Measurements from ENCODE around the gene FAM50A.
"Not testable (repeated sequence)": the region's sequence is repeated elsewhere in the genome, so short reads cannot be mapped to it uniquely, and the experiment has no call there.

The FAM50A gene, protein sequence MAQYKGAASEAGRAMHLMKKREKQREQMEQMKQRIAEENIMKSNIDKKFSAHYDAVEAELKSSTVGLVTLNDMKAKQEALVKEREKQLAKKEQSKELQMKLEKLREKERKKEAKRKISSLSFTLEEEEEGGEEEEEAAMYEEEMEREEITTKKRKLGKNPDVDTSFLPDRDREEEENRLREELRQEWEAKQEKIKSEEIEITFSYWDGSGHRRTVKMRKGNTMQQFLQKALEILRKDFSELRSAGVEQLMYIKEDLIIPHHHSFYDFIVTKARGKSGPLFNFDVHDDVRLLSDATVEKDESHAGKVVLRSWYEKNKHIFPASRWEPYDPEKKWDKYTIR

DNA sequence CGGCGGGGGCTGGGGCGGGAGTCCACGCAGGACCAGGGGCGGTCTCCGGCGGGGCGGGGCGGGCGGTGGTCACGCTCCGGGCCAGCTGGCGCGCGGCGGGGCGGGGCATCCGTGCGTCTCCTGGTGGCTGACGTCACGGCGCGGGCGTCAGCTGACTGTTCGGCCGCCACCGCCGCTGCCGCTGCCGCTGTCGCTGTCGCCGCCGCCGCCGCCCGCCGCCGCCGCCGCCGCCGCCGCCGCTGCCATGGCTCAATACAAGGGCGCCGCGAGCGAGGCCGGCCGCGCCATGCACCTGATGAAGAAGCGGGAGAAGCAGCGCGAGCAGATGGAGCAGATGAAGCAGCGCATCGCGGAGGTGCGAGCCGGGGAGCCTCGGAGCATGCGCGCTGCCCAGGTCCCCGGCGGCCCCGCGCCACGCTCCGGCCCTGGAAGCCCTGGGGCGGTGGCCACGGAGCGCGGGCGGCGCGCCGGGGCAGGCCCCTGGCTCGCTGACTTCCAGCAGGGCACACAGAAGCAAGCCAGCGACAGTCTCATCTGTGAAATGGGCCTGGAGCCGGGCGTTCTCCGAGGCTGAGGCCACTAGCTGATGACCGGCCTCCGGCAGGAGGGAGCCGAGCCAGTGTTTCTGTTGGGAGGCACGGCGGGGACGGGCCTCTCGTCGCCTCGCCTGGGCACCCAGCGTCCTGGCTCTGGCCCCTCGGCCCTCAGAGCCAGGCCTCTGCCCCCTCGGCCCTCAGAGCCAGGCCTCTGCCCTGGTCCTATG lies at the start of gene FAM50A:
FAM50A (plus strand) TSS at position 150 of the 763 bp plus-strand sequence; CDS start at position 245, 95 bp downstream.
- peak; percentile 84 for DNase-seq

DNA sequence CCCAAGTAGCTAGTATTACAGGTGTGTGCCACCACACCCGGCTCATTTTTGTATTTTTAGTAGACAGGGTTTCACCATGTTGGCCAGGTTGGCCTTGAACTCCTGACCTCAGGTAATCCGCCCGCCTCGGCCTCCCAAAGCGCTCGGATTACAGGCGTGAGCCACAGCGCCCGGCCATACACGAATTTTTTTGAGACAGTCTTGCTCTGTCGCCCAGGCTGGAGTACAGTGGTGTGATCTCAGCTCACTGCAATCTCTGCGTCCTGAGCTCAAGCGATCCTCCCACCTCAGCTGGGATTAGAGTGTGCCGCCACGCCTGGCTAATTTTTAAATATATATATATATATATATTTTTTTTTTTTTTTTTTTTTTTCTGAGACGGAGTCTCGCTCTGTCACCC lies 47.6 kb upstream of the FAM50A start:
- DNase-seq = not testable (repeated sequence)

DNA sequence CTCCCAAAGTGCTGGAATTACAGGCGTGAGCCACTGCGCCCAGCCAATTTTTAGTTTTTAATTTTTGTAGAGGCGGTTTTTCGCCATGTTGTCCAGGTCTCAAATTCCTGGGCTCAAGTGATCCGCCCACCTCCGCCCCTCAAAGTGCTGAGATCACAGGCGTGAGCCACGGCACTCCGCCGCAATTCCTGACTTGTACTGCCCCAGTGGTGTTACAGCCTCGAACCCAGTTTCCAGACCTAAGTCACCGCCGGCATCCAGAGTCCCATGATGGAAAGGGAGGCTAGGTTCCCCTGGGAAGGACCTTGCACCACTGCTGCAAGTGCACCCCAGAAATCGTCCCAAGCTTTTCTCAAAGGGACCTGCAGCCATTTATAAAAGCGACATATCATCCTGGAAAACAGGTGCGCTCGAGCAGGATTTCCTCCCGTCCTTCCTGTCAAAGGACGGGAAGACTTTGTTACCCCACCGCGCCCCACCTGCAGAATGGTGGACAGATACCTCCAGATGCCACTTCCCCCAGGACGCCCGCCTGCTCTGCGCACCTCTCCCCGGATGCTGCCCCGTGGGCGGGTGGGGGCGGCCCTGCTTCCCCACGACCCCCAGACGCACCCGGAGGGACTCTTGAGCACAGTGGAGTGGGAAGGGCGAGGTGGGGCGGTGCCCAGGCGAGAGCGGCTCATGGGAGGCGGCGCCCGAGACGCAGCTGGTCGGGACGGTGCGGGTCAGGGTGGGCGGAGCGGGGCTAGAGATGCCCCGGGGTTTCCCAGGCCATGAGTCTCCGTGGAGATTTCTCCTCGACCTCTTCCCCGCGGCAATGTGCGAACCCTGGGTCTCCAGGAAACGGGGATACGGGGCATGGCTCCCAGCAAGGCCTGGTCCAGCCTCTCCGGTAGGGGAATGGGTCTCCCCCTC lies 46.7 kb upstream of the FAM50A start:
- peak; percentile 77 for DNase-seq

DNA sequence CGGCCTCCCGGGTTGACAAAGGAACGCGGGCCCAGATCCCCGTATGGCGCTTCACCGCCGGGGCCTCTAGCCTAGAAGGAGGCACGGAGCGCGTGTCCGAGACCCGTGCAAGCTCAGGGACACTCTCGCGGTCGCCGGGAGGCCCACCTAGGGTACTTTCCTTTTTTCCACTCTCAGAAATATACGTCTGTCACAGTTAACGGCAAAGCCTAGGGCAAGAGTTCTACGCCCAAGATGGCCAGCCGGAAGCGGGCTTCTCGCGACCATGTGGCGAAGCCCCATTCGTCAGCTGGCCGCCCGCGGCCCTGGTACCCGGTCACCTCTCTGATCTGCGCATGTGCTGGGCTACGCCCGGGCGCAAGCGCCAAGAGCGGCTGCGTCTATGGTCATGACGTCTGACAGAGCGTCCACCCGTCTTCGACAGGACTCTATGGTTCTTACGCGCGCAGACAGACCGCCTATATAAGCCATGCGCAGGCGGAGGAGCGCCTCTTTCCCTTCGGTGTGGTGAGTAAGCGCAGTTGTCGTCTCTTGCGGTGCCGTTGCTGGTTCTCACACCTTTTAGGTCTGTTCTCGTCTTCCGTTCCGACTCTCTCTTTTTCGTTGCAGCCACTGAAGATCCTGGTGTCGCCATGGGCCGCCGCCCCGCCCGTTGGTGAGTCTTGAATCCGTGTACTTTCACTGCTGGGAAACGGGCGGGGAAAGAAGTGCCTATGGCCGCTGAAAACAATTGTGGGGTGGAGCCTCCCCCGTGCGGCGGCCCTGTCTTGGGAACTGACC lies 45.9 kb upstream of the FAM50A start, which contains the start of gene RPL10:
RPL10 (plus strand) TSS at position 490 of the 780 bp plus-strand sequence; CDS start at position 633, 143 bp downstream.
- DNase-seq = peak; percentile 97

DNA sequence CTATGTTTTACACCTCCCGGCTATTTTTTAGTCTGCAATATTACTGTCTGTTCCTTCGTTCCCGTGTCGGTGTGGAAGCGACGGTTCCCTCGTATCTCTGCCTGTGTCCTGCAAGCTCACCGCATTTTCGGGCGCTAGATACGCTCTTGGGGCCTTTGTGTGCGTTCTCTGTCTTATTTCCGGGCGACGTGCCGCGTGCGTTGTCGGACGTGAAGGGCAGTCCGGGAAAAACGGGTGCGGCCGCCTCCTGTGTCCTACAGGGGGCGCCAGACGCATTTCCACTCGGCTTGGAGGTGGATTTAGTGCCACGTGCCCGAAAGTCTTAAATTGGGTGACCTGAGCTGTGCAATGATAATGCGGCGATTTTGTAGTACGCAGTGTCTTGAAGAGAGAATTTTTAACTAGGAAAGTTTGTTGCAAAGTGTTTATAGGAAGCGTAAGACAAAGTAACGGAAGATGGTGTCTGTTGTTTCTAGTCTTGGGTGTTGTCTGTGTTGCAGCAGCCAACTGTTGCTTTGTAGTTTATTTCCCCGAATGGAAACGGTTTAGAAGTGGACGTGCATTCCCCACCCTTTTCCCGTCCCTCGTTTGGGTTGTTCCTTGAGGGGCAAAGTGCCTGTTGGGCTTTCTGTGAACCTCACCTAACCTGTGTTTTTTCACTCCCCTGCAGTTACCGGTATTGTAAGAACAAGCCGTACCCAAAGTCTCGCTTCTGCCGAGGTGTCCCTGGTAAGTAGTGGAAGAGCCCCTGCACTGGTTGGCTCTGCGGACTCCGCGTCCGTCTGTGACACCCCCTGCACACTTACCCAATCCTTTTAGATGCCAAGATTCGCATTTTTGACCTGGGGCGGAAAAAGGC lies 45.0 kb upstream of the FAM50A start:
- peak; percentile 86 for DNase-seq

DNA sequence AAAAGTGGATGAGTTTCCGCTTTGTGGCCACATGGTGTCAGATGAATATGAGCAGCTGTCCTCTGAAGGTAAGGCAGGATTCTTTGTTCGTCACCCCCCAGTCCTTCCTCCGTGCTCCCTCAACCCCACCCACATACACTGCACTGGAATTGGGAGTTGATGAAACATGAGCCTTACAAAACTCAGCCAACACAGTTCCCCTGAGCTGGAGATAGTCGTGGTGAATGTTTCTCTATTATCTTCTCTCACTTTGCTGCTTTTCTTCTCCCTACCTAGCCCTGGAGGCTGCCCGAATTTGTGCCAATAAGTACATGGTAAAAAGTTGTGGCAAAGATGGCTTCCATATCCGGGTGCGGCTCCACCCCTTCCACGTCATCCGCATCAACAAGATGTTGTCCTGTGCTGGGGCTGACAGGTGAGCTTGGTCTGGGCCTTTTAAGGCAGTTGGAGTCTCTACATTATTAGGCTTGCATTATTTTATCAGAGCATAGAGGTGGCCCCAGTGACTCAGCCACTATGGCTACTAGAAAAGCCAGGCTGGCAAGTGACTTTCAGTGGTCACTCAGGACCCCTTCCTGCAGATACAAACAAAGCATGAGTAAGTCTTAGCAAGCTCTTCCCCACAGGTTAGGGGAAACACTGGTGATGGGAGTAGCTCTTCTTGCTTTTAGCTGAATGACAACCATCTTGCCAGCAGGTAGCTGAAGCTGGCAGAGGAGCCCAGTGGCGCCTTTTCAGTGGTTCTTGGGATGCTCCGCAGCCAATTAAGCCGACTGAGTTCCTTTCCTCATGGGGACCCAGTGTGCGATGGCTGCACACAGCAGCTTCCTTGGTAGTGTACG lies 44.2 kb upstream of the FAM50A start:
- no peak for DNase-seq

DNA sequence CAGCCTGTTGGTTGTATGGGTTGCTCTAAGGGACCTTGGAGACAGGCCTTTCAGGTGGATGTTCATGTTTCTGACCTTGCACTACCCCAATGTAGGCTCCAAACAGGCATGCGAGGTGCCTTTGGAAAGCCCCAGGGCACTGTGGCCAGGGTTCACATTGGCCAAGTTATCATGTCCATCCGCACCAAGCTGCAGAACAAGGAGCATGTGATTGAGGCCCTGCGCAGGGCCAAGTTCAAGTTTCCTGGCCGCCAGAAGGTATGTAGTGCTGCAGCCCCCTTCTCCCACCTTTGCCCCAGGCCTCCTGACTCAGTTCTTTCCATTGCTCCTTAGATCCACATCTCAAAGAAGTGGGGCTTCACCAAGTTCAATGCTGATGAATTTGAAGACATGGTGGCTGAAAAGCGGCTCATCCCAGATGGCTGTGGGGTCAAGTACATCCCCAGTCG lies 43.5 kb upstream of the FAM50A start:
- not testable (repeated sequence) for DNase-seq

DNA sequence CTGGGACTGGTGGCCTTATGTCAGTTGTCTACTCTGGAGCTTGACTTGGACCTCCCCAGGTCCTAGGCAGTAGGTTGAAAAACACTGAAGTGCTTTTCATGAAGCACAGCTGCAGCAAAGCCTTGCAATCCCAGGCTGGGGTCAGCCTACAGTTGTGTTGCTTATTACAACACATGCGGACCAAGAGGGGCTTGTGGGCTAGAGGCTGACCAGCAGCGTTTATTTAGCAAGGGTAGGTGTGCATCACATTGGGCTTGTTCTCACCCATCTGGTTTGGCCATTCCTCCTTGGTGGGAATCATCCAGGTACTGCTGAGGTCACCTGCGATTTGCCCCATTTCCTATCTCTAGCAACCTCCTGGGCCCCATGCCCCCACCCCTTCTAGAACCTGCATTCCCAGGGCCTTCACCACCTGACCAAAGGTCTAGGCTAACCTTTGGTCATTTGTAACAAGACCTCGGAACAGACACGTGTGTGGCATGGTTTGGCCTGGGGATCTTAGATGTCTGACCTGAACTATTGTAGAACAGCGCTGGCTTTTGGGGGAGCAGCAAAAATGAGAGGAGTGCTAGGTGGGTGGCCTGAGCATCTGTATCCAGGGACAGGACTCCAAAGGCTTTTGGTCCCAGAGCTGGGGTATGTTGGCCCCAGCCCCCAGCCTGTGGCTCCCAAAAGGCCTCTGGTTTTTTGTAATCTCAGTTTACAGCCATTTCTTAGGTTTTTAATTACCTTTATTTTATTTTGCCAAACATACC lies 42.7 kb upstream of the FAM50A start:
- no peak for DNase-seq

DNA sequence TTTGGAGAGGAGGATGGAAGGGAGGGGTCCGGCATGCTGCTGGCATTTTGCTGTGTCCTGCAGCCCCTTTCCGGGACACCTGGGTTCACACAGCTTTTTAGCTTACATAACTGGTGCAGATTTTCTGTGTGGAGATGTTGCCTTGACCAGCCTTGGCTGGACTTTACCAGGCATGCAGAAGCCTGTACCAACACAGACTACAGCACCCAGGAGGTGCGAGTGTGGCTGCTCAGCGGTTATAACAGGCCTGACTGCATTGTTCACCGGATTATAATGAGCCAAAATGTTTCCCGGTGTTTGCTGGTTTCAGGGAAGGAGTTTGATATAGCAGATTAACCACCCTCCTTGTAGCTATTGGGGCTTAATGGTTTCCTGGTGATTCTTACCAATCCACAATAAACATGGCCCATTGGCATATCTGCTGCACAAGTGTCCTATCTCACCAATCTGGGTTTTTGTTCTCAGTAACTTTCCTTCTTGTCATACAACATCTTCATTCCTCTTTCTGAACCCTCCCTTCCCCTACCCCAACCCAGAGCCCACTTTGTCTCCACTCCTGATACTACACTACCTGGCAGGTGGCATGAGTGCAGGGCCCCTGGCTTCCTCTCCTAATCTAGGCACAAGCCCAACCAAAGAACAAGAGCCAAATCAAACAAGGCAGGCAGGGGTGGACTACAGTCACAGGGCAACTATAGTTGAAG lies 41.9 kb upstream of the FAM50A start:
- DNase-seq = no peak

DNA sequence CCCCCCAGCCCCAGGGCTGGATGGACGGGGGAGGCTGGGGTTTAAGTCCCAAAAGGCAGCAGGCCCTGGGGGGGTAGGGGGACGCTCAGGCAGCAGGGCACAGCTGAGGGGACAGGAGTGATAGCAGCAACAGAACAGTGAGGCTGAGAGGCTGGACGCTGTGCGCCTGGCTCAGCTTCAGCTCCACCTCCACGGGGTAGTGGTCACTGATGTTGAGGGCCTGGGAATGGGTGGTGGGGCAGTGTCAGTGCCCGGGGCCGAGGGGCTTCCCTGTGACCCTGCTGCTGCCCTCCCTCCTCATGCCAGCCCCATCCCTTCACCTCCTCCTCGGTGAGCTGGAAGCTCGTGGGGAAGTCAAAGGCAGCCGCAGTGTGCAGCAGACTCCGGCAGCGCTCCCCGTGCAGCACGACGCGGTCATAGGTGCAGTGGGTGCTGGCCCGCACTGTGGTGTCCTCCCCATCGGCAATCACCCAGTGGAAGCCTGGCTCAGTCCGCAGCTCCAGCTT lies 41.3 kb upstream of the FAM50A start:
- no peak for DNase-seq

DNA sequence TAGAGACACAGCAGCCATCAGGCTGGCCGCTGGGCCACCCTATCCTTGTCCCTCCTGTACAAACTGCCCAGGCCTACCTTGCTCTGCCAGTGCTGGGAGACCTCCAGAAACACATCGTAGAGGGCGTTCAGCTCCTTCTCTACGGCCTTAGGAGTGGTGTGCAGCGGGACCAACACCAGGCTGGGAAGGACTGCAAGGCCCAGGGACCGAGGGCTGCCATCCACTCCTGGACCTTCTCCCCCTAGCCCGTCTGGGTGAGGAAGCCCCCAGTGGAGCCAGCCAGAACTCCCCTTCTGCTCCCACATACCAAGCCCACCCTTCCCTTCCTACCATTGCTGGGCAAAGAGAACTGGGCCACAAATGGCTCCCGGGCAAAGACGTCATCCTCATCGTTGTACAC lies 40.7 kb upstream of the FAM50A start:
- no peak for DNase-seq

DNA sequence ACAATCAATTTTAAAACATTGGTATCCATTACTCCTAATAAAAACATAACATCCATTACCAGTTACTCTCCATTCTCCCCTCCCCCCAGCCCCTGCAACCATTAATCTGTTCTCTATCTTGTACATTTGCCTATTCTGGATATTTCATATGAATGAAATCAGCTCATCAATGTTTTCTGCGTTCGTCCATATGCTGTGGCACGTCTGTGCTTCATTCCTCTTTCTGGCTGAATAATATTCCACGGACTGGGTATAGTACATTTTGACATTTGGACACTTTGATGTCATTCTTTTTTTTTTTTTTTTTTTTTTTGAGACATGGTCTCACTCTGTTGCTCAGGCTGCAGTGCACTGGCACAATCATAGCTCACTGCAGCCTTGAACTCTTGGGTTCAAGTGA lies 40.1 kb upstream of the FAM50A start:
- no peak for DNase-seq

DNA sequence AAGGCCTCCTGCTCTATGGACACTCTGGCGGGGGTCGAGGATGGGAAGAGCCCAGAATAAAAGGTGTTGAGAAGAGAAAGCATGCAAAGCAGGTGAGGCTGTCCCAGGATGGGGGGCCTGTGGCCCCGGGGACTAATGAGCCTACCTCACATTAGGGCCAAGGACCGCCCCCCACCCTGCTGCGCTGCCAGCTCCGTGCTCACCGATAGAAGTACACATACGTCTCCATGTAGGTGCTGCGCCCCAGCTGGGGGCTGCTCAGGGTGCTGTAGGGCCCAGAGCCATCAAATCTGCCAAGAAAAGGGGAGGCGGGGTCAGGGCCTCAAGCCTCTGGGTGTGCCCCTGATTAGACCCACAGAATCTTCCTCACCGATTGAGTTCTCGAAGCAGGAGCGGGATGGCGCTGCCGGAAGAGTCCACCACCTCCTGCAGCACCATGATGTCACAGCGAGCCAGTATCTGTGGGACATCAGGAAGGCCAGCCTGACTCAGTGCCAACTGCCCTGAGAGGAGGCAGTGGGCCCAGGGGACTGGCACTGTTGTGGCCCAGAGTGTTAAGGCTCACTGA lies 39.2 kb upstream of the FAM50A start:
- no peak for DNase-seq

DNA sequence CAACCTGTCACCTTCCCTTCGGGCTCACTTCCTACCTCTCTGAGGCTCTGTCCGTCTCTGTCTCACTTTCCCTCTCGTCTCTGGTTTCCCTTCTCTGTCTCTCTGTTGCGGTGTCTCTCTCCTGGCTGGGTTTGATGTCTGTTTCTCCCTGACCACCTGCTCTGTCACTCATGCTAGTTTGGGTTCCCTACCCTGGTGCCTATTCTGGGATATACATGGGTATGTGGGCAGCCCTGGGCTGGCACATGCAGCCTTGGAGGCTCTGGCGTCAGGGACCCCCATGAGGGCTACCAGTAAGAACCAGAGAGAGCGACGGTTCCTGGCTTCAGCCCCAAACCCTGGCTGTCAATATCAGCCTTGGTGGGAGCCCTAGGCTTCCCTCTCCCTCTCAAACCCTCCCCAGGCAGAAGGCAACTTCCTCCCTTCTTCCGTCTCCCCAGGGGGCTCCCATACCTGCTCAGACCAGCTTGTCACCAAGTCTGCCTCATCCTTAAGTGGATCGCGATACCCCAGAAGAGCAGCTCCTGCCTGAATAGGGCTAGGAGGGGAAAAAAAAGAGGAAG lies 35.2 kb upstream of the FAM50A start:
- DNase-seq = no peak

DNA sequence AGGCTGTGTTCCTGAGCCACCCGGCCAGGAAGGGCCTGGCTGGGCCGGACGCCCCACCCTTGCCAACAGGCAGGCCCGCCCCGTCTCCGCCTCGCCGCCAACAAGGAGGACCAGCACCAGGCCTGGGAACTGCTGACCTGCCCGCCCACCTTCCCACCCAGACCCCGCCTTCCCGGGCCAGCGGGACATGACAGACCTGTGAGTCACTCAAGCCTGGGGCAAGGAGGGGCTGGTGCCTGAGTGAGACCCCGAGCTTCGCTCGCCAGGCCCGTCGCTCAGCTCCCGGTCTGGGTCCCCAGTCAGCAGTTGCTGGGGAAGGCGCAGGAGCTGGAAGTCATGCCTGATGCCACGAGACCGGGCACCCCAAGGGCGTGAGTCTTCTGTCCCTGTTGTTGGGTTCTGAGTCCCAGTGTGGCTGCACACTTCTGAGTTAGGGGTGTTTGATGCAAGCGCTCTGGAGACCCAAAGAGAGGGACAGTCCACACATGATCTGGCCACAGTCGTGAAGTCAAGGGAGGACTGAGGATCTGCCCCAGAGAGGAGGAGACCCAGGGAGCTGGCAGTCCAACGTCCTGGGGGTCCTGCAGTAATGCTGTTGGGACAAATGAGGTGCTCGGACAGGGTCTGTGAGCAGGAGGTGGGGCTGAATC lies 34.6 kb upstream of the FAM50A start, which contains the start of gene DNASE1L1:
DNASE1L1 (minus strand) TSS at position 33 of the 650 bp plus-strand sequence. CDS start 3,686 bp downstream, outside the sequence.
- DNase-seq = peak; percentile 91

DNA sequence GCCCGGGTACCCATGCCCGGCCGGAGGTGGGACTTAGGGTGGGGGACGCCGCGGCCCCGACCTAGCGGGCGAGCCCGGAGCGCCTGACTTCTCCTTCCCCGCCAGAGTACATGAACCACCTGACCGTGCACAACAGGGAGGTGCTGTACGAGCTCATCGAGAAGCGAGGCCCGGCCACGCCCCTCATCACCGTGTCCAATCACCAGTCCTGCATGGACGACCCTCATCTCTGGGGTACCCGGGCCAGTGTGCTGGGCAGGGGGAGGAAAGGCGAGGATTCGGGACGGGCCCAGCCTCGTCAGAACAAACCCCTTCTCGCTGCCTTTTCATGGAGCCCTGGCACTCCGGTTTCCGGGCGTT lies 32.0 kb upstream of the FAM50A start:
- peak; percentile 25 for DNase-seq

DNA sequence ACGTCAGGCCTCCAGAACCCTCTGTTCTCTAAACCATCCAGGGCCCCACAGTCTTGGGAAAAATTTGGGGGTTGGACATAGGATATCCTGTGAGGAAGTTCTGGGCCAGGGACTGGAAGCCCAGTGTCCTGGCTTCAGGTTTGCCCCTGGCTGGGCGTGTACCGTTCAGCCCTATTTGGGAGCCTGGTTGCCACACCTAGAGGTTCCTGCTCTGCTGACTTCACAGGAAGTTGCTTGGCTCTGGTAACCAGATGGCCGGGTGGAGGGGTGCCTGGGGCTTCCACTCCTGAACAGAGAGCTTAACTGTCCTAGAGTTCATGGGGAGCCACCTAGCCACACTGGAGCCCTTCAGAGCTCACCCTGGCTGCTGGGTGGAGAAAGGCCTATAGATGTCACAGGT lies 31.5 kb upstream of the FAM50A start:
- peak; percentile 11 for DNase-seq
